HPDE6-E6E7 (cell line): ENCODE measurements around the gene OR6V1.
"Not testable (repeated sequence)": the region's sequence is repeated elsewhere in the genome, so short reads cannot be mapped to it uniquely, and the experiment has no call there.

Experiments used
- DNase-seq: peaks from one replicate; pipeline ENCODE4 v3.0.0; 2011; ENCODE audit warnings: missing footprints; ENCODE audit errors: extremely low spot score

The OR6V1 gene

GRCh38 chr7:143042790-143043271 is 9.3 kb upstream of the OR6V1 start:
- DNase-seq, result no peak

- no peak for DNase-seq
These were observed 8.8 kb upstream of the OR6V1 start for GRCh38 chr7:143043391-143043790.

GRCh38 chr7:143046426-143046851 is 5.7 kb upstream of the OR6V1 start:
- DNase-seq, result no peak

GRCh38 chr7:143047326-143047725 is 4.8 kb upstream of the OR6V1 start:
- no peak for DNase-seq

- no peak for DNase-seq
These were observed 3.3 kb upstream of the OR6V1 start for GRCh38 chr7:143048827-143049226.

- DNase-seq, result no peak
These were observed 2.8 kb upstream of the OR6V1 start for GRCh38 chr7:143049362-143049761.

GRCh38 chr7:143050931-143051330 is 1.2 kb upstream of the OR6V1 start:
- no peak for DNase-seq

GRCh38 chr7:143054621-143055020 is 2.5 kb downstream of the OR6V1 start:
- no peak for DNase-seq

- no peak for DNase-seq
These were observed 3.6 kb downstream of the OR6V1 start for GRCh38 chr7:143055754-143056153.

GRCh38 chr7:143063741-143064140 is 11.6 kb downstream of the OR6V1 start:
- no peak for DNase-seq

- no peak for DNase-seq
These were observed 16.3 kb downstream of the OR6V1 start for GRCh38 chr7:143068446-143068845.

- no peak for DNase-seq
These were observed 17.9 kb downstream of the OR6V1 start for GRCh38 chr7:143069912-143070500.

- DNase-seq, result no peak
These were observed 21.4 kb downstream of the OR6V1 start for GRCh38 chr7:143073556-143073955.

- DNase-seq, result no peak
These were observed 22.0 kb downstream of the OR6V1 start for GRCh38 chr7:143074141-143074540.

GRCh38 chr7:143085109-143085508 is 33.0 kb downstream of the OR6V1 start:
- DNase-seq, result no peak

- DNase-seq, result not testable (repeated sequence)
These were observed 33.5 kb downstream of the OR6V1 start for GRCh38 chr7:143085610-143086009.

- DNase-seq, result not testable (repeated sequence)
These were observed 36.5 kb downstream of the OR6V1 start for GRCh38 chr7:143088549-143089231.

- DNase-seq, result no peak
These were observed 44.0 kb downstream of the OR6V1 start for GRCh38 chr7:143096146-143096545.

- not testable (repeated sequence) for DNase-seq
These were observed 47.4 kb downstream of the OR6V1 start for GRCh38 chr7:143099579-143099978.
